Right lobe of liver (tissue), 6 donors: Measurements from ENCODE around the gene DCHS2. TPM values are rescaled to one million over a fixed set of nuclear protein-coding genes. Genes with fewer than 3 reads are reported as not detected.

Source experiments
- ATAC-seq, 4 donors: fragments of 200-7000 bp; cut with Tn5 transposase; one replicate each; pipeline ENCODE4 v1.9.1; 2020; ENCODE audit warnings: mild to moderate bottlenecking in 4 of 4, moderate library complexity in 4 of 4
- DNase-seq, 3 donors: peaks; one replicate each; pipeline ENCODE4 v3.0.0-alpha.2; 2020
- H3K27ac ChIP-seq, 3 donors: fragments of 200-600 bp; one replicate each; pipeline ENCODE4 v1.8.0; 2022
- H3K27me3 ChIP-seq, 2 donors: fragments of 200-600 bp; one replicate each; pipeline ENCODE4 v1.8.0; 2022
- H3K36me3 ChIP-seq, 4 donors: fragments of 200-600 bp; sonication (generic) in 1 of 4; one replicate each; pipeline versions ENCODE4 v1.5.1 to v1.8.0; 2017 to 2022; ENCODE audit warnings: control low read depth in 1 of 4
- H3K4me1 ChIP-seq, 4 donors: fragments of 200-600 bp; sonication (generic) in 1 of 4; one replicate each; pipeline versions ENCODE4 v1.5.1 to v1.8.0; 2017 to 2022; ENCODE audit warnings: control low read depth in 1 of 4
- H3K4me3 ChIP-seq, 3 donors: fragments of 200-600 bp; one replicate each; pipeline ENCODE4 v1.8.0; 2022
- H3K9me3 ChIP-seq, 4 donors: fragments of 200-600 bp; sonication (generic) in 1 of 4; one replicate each; pipeline versions ENCODE4 v1.5.1 to v1.8.0; 2017 to 2022; ENCODE audit warnings: control low read depth in 1 of 4
- CTCF ChIP-seq, 4 donors: fragments of 200-600 bp in 3 of 4; fragments of 450-650 bp in 1 of 4; IDR thresholded peaks; one replicate each; pipeline versions ENCODE4 v1.5.1 to v1.8.0; 2016 to 2022; ENCODE audit warnings: antibody characterized with exemption in 4 of 4, mild to moderate bottlenecking in 2 of 4
- POLR2A ChIP-seq: fragments of 450-650 bp; IDR thresholded peaks from one replicate; pipeline ENCODE4 v1.6.1; 2017; ENCODE audit warnings: antibody characterized with exemption, mild to moderate bottlenecking
- WGBS: methylation state at CpG from one replicate; pipeline ENCODE4 v1.1.6; 2018; ENCODE audit warnings: low coverage, low lambda C conversion rate; ENCODE audit not compliant: insufficient coverage; ENCODE audit errors: missing lambda C conversion rate; 5-methylcytosine and 5-hydroxymethylcytosine counted together
- intact Hi-C, 2 donors: fragments of 100-400 bp; cut with DNase I; formaldehyde crosslinking; loops; one replicate each; pipeline versions ENCODE4 v1.11.2 to v1.14.1; 2022
- total RNA-seq, 6 experiments: library from RNA; depleted of rRNA in 2 of 6; stranded (reverse); fragments of >200 nt in 2 of 6; fragmentation: NEBNext Ultra II Directional in 3 of 6; extraction: Animal tissue kit (Norgen Biotek cat#: 25700) in 3 of 6; gene quantifications; one replicate each; pipeline versions ENCODE4 v1.1.0 to v1.2.4, GENCODE V29; 2016 to 2023
- donor health status: DM: no; HTN: yes; CAD: no.
- donor health status: DM: no; HTN: no; CAD: no.
- donor health status: DM: no; HTN: no; CAD: no.
- donor health status: DM: no; HTN: yes; CAD: no.
- donor health status: DM: no; HTN: yes; CAD: no.

DCHS2 gene
- total RNA-seq, 6 experiments from 2014 or later = 0.07 to 0.37 (median 0.12) TPM; not detected in 1

- no peak for DNase-seq
- no peaks in the 10 kb centered on the region for H3K36me3 ChIP-seq
- intact Hi-C loops = no loop called here
- no peak overlapping the region for H3K27ac ChIP-seq
- no peaks in the 10 kb centered on the region for H3K4me1 ChIP-seq
- no peak overlapping the region for H3K4me3 ChIP-seq
- TF ChIP-seq POLR2A = no peak
- no peak for TF ChIP-seq CTCF (IDR thresholded peaks at IDR 0.05)
- no peaks in the 10 kb centered on the region for H3K27me3 ChIP-seq
- no peaks in the 10 kb centered on the region for H3K9me3 ChIP-seq
- ATAC-seq = no peak
- 77% methylated on average over 4 of the region's 4 CpGs for WGBS
Measured at GRCh38 chr4:154478547-154478946, 13.1 kb downstream of the DCHS2 start.

GRCh38 chr4:154478128-154478527 is 13.5 kb downstream of the DCHS2 start:
- H3K4me1 ChIP-seq = no peaks in the 10 kb centered on the region
- intact Hi-C loops = no loop called here
- no peak overlapping the region for H3K27ac ChIP-seq
- TF ChIP-seq POLR2A = no peak
- TF ChIP-seq CTCF (IDR thresholded peaks at IDR 0.05) = no peak
- WGBS = 84% methylated on average over 2 of the region's 2 CpGs
- no peak overlapping the region for H3K4me3 ChIP-seq
- no peaks in the 10 kb centered on the region for H3K9me3 ChIP-seq
- DNase-seq = no peak
- ATAC-seq = no peak
- H3K27me3 ChIP-seq = no peaks in the 10 kb centered on the region
- no peaks in the 10 kb centered on the region for H3K36me3 ChIP-seq

GRCh38 chr4:154476232-154476631 is 15.4 kb downstream of the DCHS2 start:
- ATAC-seq (no peak), DNase-seq (no peak)
- peaks cover 0 to 5% (median 0%) of the 10 kb centered on the region in 4 donors for H3K4me1 ChIP-seq
- no peak overlapping the region for H3K27ac ChIP-seq
- no peak for TF ChIP-seq POLR2A
- no peak for TF ChIP-seq CTCF (IDR thresholded peaks at IDR 0.05)
- WGBS = 38% methylated on average over 1 of the region's 1 CpG
- H3K9me3 ChIP-seq = no peaks in the 10 kb centered on the region
- intact Hi-C loops = no loop called here
- H3K27me3 ChIP-seq = no peaks in the 10 kb centered on the region
- H3K4me3 ChIP-seq = no peak overlapping the region
- H3K36me3 ChIP-seq = no peaks in the 10 kb centered on the region

- Histone ChIP-seq H3K27me3 (no peaks in the 10 kb centered on the region), H3K9me3 (no peaks in the 10 kb centered on the region), H3K36me3 (no peaks in the 10 kb centered on the region), H3K4me3 (no peak overlapping the region), H3K27ac (no peak overlapping the region), H3K4me1 (peaks cover 0 to 6% (median 0%) of the 10 kb centered on the region in 4 donors)
- ATAC-seq = no peak
- DNase-seq = no peak
- intact Hi-C loops = no loop called here
- 41% methylated on average over 1 of the region's 1 CpG for WGBS
- TF ChIP-seq POLR2A (no peak), CTCF (IDR thresholded peaks at IDR 0.05) (no peak)
Measured at GRCh38 chr4:154475820-154476219, 15.8 kb downstream of the DCHS2 start.

GRCh38 chr4:154473497-154473896 is 18.1 kb downstream of the DCHS2 start:
- H3K27ac ChIP-seq = no peak overlapping the region
- peaks cover 0 to 6% (median 0%) of the 10 kb centered on the region in 4 donors for H3K4me1 ChIP-seq
- intact Hi-C loops = no loop called here
- H3K4me3 ChIP-seq = no peak overlapping the region
- DNase-seq (no peak), ATAC-seq (no peak)
- no peaks in the 10 kb centered on the region for H3K36me3 ChIP-seq
- WGBS = 80% methylated on average over 6 of the region's 6 CpGs
- H3K9me3 ChIP-seq = no peaks in the 10 kb centered on the region
- TF ChIP-seq CTCF (IDR thresholded peaks at IDR 0.05) (no peak), POLR2A (no peak)
- H3K27me3 ChIP-seq = no peaks in the 10 kb centered on the region
